ENCODE data around the gene SCT.

The SCT gene

GRCh38 chr11:629237-629583 is 2.2 kb upstream of the SCT start:
- CTCF ChIA-PET: no interaction called here
- DNase-seq: peak in 2 of 3 donors; percentile 57 to 58
- Histone ChIP-seq H3K9me3 (ENCODE audit: control extremely low read depth in 1 of 5, control insufficient read depth in 4 of 5, insufficient read depth in 2 of 5, low read depth in 1 of 5, low read length in 4 of 5) (no peaks in the 10 kb centered on the region), H3K4me1 (ENCODE audit: control extremely low read depth in 1 of 4, control insufficient read depth in 4 of 4, insufficient read depth in 4 of 4, low read length in 3 of 4) (peaks cover 2 to 19% (median 17%) of the 10 kb centered on the region in 4 experiments), H3K27ac (ENCODE audit: insufficient read depth in 1 of 2, low read depth in 1 of 2, low read length in 2 of 2, poor library complexity in 1 of 2, severe bottlenecking in 2 of 2) (no peak overlapping the region), H3K27me3 (replicated peaks in 2 of 5; ENCODE audit: control insufficient read depth in 4 of 5, insufficient read depth in 5 of 5, low read length in 4 of 5) (peaks cover 0 to 22% (median 2%) of the 10 kb centered on the region in 5 experiments), H3K36me3 (ENCODE audit: control insufficient read depth in 4 of 4, insufficient read depth in 4 of 4, low read length in 3 of 4) (peaks cover 0 to 4% (median 2%) of the 10 kb centered on the region in 4 experiments), H3K4me3 (ENCODE audit: control insufficient read depth in 1 of 7, extremely low read depth in 1 of 7, insufficient read depth in 4 of 7, low read depth in 2 of 7, low read length in 6 of 7) (peak overlapping the region in 1 of 7 experiments; percentile 1)
- POLR2A ChIA-PET: interaction anchor here (0.6 kb wide), 1 partner anchor 83 kb away, joined by 4 read pairs; no protein-coding TSS in a partner anchor
- 18% methylated on average over 5 of the region's 10 CpGs for WGBS (ENCODE audit: insufficient coverage)

DNA sequence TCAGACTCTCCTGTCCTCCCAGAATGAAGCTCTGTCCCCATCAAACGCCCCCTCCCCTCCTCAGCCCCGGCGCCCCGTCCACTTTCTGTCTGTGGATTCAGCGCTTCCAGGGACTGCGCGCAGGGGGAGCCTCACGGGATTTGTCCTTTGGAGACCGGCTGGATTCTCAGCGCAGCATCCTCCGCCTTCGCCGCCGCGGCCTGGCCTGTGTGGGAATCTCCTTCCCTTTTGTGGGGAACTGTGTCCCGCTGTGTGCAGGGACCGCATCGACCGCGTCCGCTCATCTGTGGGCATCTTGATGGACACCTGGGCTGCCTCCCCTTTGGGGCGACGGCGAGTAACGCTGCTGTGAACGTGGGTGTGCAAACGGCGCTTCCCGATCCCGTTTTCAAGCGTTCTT is 1.1 kb upstream of the SCT start:
- Histone ChIP-seq H3K9me3 (ENCODE audit: control extremely low read depth in 1 of 5, control insufficient read depth in 4 of 5, insufficient read depth in 2 of 5, low read depth in 1 of 5, low read length in 4 of 5) (no peaks in the 10 kb centered on the region), H3K27me3 (replicated peaks in 2 of 5; ENCODE audit: control insufficient read depth in 4 of 5, insufficient read depth in 5 of 5, low read length in 4 of 5) (peaks cover 0 to 22% (median 2%) of the 10 kb centered on the region in 5 experiments), H3K4me1 (ENCODE audit: control extremely low read depth in 1 of 4, control insufficient read depth in 4 of 4, insufficient read depth in 4 of 4, low read length in 3 of 4) (peaks cover 2 to 19% (median 17%) of the 10 kb centered on the region in 4 experiments), H3K36me3 (ENCODE audit: control insufficient read depth in 4 of 4, insufficient read depth in 4 of 4, low read length in 3 of 4) (peaks cover 0 to 4% (median 2%) of the 10 kb centered on the region in 4 experiments), H3K27ac (ENCODE audit: insufficient read depth in 1 of 2, low read depth in 1 of 2, low read length in 2 of 2, poor library complexity in 1 of 2, severe bottlenecking in 2 of 2) (no peak overlapping the region), H3K4me3 (ENCODE audit: control insufficient read depth in 1 of 7, extremely low read depth in 1 of 7, insufficient read depth in 4 of 7, low read depth in 2 of 7, low read length in 6 of 7) (no peak overlapping the region)
- POLR2A ChIA-PET: no interaction called here
- 98% methylated on average over 29 of the region's 31 CpGs for WGBS (ENCODE audit: insufficient coverage)
- no peak for DNase-seq
- CTCF ChIA-PET: no interaction called here

GRCh38 chr11:627308-627576 is 261 bp upstream of the SCT start:
- CTCF ChIA-PET: no interaction called here
- WGBS (ENCODE audit: insufficient coverage): 30% methylated on average over 8 of the region's 28 CpGs
- H3K4me1 ChIP-seq (ENCODE audit: control extremely low read depth in 1 of 4, control insufficient read depth in 4 of 4, insufficient read depth in 4 of 4, low read length in 3 of 4): peaks cover 2 to 19% (median 17%) of the 10 kb centered on the region in 4 experiments
- H3K36me3 ChIP-seq (ENCODE audit: control insufficient read depth in 4 of 4, insufficient read depth in 4 of 4, low read length in 3 of 4): peaks cover 0 to 2% (median 0%) of the 10 kb centered on the region in 4 experiments
- no peaks in the 10 kb centered on the region for H3K9me3 ChIP-seq (ENCODE audit: control extremely low read depth in 1 of 5, control insufficient read depth in 4 of 5, insufficient read depth in 2 of 5, low read depth in 1 of 5, low read length in 4 of 5)
- no peak for DNase-seq
- POLR2A ChIA-PET: no interaction called here
- H3K4me3 ChIP-seq (ENCODE audit: control insufficient read depth in 1 of 7, extremely low read depth in 1 of 7, insufficient read depth in 4 of 7, low read depth in 2 of 7, low read length in 6 of 7): no peak overlapping the region
- H3K27me3 ChIP-seq (replicated peaks in 2 of 5; ENCODE audit: control insufficient read depth in 4 of 5, insufficient read depth in 5 of 5, low read length in 4 of 5): peaks cover 0 to 22% (median 2%) of the 10 kb centered on the region in 5 experiments
- no peak overlapping the region for H3K27ac ChIP-seq (ENCODE audit: insufficient read depth in 1 of 2, low read depth in 1 of 2, low read length in 2 of 2, poor library complexity in 1 of 2, severe bottlenecking in 2 of 2)

DNA sequence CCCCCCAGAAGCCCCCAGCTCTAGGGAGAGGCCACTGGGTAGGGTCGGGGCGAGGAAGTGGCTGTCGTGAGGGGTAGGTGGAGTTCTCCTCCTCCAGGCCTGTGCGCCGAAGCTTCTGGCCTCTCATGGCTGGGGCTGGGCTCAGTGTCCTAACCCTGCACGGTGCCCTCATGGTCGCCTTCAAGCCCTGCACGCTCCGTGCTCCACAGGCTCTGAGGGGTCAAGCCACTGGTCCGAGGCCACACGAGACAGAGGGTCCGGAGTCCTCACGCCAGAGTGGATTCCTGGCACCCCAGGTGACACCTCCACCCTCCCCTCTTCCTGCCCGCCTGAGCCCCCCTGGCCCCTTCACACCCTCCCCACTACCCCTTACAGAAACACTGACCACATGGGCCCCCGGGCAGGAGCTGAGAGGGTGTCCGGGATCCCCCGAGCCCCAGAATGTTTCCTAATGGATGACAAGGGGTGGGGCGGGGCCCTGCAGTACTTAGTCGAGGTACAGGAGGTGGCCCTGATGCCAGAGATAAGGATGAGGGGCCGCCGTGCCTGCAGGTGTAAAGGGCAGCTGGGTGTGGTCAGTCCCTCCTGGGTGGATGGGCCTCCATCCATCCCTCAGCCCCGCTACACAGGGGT is 1.2 kb downstream of the SCT start:
- Histone ChIP-seq H3K27ac (ENCODE audit: insufficient read depth in 1 of 2, low read depth in 1 of 2, low read length in 2 of 2, poor library complexity in 1 of 2, severe bottlenecking in 2 of 2) (no peak overlapping the region), H3K4me1 (ENCODE audit: control extremely low read depth in 1 of 4, control insufficient read depth in 4 of 4, insufficient read depth in 4 of 4, low read length in 3 of 4) (peaks cover 2 to 19% (median 17%) of the 10 kb centered on the region in 4 experiments), H3K36me3 (ENCODE audit: control insufficient read depth in 4 of 4, insufficient read depth in 4 of 4, low read length in 3 of 4) (peaks cover 0 to 2% (median 1%) of the 10 kb centered on the region in 4 experiments), H3K9me3 (ENCODE audit: control extremely low read depth in 1 of 5, control insufficient read depth in 4 of 5, insufficient read depth in 2 of 5, low read depth in 1 of 5, low read length in 4 of 5) (no peaks in the 10 kb centered on the region), H3K27me3 (replicated peaks in 2 of 5; ENCODE audit: control insufficient read depth in 4 of 5, insufficient read depth in 5 of 5, low read length in 4 of 5) (peaks cover 0 to 22% (median 2%) of the 10 kb centered on the region in 5 experiments), H3K4me3 (ENCODE audit: control insufficient read depth in 1 of 7, extremely low read depth in 1 of 7, insufficient read depth in 4 of 7, low read depth in 2 of 7, low read length in 6 of 7) (no peak overlapping the region)
- WGBS (ENCODE audit: insufficient coverage): 88% methylated on average over 18 of the region's 22 CpGs
- POLR2A ChIA-PET: interaction anchor here (1.0 kb wide), 1 partner anchor 34 kb away, joined by 3 read pairs; no protein-coding TSS in a partner anchor
- CTCF ChIA-PET: no interaction called here
- no peak for DNase-seq

GRCh38 chr11:624705-625635 is 2.0 kb downstream of the SCT start, which contains the start of gene CDHR5:
Gene CDHR5 (minus strand): TSS chr11:624955. CDS start chr11:624902, 53 bp downstream.
- H3K36me3 ChIP-seq (ENCODE audit: control insufficient read depth in 4 of 4, insufficient read depth in 4 of 4, low read length in 3 of 4): peaks cover 0 to 2% (median 1%) of the 10 kb centered on the region in 4 experiments
- no peak for DNase-seq
- POLR2A ChIA-PET: interaction anchor here (1.0 kb wide), 1 partner anchor 33 kb away, joined by 3 read pairs; no protein-coding TSS in a partner anchor
- WGBS (ENCODE audit: insufficient coverage): 95% methylated on average over 22 of the region's 33 CpGs
- CTCF ChIA-PET: interaction anchor here (1.3 kb wide), 1 partner anchor 8 kb away, joined by 3 read pairs; no protein-coding TSS in a partner anchor
- H3K4me3 ChIP-seq (ENCODE audit: control insufficient read depth in 1 of 7, extremely low read depth in 1 of 7, insufficient read depth in 4 of 7, low read depth in 2 of 7, low read length in 6 of 7): no peak within 1 kb of the TSS
- H3K27me3 ChIP-seq (replicated peaks in 2 of 5; ENCODE audit: control insufficient read depth in 4 of 5, insufficient read depth in 5 of 5, low read length in 4 of 5): peaks cover 0 to 22% (median 2%) of the 10 kb centered on the region in 5 experiments
- peaks cover 2 to 19% (median 17%) of the 10 kb centered on the region in 4 experiments for H3K4me1 ChIP-seq (ENCODE audit: control extremely low read depth in 1 of 4, control insufficient read depth in 4 of 4, insufficient read depth in 4 of 4, low read length in 3 of 4)
- no peak within 1 kb of the TSS for H3K27ac ChIP-seq (ENCODE audit: insufficient read depth in 1 of 2, low read depth in 1 of 2, low read length in 2 of 2, poor library complexity in 1 of 2, severe bottlenecking in 2 of 2)
- H3K9me3 ChIP-seq (ENCODE audit: control extremely low read depth in 1 of 5, control insufficient read depth in 4 of 5, insufficient read depth in 2 of 5, low read depth in 1 of 5, low read length in 4 of 5): no peaks in the 10 kb centered on the region

DNA sequence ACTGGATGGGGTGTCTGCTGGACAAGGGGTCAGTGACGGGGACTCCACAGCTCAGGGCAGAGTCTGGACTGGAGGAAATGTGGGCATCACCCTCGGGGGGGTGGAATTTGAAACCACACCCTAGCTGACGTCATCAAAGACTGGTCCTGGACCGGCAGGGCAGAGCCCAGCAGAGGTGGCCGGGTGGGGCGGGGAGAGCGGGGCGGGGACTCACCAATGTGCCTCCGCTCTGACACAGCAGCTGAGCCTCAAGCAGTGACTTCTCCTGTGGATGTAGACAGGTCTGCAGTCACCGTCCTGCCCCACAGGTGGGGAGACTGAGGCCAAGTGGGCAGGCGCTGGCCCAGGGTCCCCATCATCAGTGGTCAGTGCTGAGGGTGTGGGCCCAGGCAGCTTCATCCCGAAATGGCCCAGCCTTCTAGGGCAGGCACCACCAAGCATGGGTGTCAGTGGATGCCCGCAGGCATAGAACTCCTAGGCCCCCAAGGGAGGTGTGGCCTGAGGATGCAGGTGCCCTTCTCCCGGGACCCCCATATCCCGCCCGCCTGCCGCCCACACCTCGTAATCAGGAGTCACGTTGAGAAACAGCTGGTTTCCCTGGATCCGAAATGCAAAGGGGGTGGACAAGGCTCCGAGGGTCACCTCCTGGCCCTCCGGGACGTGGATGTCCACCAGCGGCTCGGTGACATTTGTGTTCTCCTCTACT is 2.8 kb downstream of the SCT start:
- Histone ChIP-seq H3K9me3 (ENCODE audit: control extremely low read depth in 1 of 5, control insufficient read depth in 4 of 5, insufficient read depth in 2 of 5, low read depth in 1 of 5, low read length in 4 of 5) (no peaks in the 10 kb centered on the region), H3K4me3 (ENCODE audit: control insufficient read depth in 1 of 7, extremely low read depth in 1 of 7, insufficient read depth in 4 of 7, low read depth in 2 of 7, low read length in 6 of 7) (no peak overlapping the region), H3K27ac (ENCODE audit: insufficient read depth in 1 of 2, low read depth in 1 of 2, low read length in 2 of 2, poor library complexity in 1 of 2, severe bottlenecking in 2 of 2) (no peak overlapping the region), H3K27me3 (replicated peaks in 2 of 5; ENCODE audit: control insufficient read depth in 4 of 5, insufficient read depth in 5 of 5, low read length in 4 of 5) (peaks cover 0 to 22% (median 2%) of the 10 kb centered on the region in 5 experiments), H3K36me3 (ENCODE audit: control insufficient read depth in 4 of 4, insufficient read depth in 4 of 4, low read length in 3 of 4) (peaks cover 0 to 3% (median 2%) of the 10 kb centered on the region in 4 experiments), H3K4me1 (ENCODE audit: control extremely low read depth in 1 of 4, control insufficient read depth in 4 of 4, insufficient read depth in 4 of 4, low read length in 3 of 4) (peaks cover 0 to 15% (median 12%) of the 10 kb centered on the region in 4 experiments)
- POLR2A ChIA-PET: no interaction called here
- CTCF ChIA-PET: interaction anchor here (1.3 kb wide), 1 partner anchor 8 kb away, joined by 3 read pairs; no protein-coding TSS in a partner anchor
- no peak for DNase-seq
- WGBS (ENCODE audit: insufficient coverage): 95% methylated on average over 25 of the region's 25 CpGs
